GM19452 (cell line): ENCODE measurements around the gene OR4C13.
"Not testable (repeated sequence)": the region's sequence is repeated elsewhere in the genome, so short reads cannot be mapped to it uniquely, and the experiment has no call there.

Experiments
- ATAC-seq: cut with Tn5 transposase; IDR thresholded peaks from one replicate; pipeline ENCODE4 v1.9.1; 2021; ENCODE audit not compliant: unreplicated experiment

The OR4C13 gene

DNA sequence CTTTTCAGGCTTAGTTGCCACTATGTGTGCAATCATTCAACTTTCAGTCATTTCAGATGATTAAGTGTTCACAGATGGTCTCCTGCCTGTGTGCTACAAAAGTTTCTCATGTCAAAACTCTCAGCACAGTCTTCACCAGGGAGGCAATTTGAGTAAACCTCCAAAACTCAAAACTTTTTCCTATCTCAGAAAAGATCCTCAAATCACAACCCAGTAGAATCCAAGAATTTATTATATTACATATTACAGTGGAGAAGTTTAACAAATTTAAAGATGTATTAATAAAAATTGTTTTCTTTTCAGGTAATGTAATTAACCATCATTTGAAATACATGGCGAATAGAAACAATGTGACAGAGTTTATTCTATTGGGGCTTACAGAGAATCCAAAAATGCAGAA lies at the start of gene OR4C13:
TSS of gene OR4C13 (plus strand) at position 301 of the 400 bp plus-strand sequence. CDS start at position 333, 32 bp downstream.
- no peak for ATAC-seq

DNA sequence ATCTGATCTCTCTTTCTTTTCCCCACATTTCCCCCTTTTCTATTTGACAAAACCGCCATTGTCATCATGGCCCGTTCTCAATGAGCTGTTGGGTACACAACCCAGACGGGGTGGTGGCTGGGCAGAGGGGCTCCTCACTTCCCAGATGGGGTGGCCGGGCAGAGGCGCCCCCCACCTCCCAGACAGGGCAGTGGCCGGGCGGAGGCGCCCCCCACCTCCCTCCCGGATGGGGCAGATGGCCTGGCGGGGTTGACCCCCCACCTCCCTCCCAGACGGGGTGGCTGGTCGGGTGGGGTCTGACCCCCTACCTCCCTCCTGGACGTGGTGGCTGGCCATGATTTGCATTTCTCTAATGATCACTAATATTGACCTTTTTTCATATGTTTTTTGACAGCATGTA lies 40.7 kb upstream of the OR4C13 start:
- not testable (repeated sequence) for ATAC-seq

DNA sequence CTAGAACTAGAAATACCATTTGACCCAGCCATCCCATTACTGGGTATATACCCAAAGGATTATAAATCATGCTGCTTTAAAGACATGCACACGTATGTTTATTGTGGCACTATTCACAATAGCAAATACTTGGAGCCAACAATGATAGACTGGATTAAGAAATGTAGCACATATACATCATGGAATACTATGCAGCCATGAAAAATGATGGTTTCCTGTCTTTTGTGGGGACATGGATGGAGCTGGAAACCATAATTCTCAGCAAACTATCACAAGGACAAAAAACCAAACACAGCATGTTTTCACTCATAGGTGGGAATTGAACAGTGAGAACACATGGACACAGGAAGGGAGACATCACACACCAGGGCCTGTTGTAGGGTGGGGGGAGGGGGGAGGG lies 3.5 kb upstream of the OR4C13 start:
- ATAC-seq: not testable (repeated sequence)

DNA sequence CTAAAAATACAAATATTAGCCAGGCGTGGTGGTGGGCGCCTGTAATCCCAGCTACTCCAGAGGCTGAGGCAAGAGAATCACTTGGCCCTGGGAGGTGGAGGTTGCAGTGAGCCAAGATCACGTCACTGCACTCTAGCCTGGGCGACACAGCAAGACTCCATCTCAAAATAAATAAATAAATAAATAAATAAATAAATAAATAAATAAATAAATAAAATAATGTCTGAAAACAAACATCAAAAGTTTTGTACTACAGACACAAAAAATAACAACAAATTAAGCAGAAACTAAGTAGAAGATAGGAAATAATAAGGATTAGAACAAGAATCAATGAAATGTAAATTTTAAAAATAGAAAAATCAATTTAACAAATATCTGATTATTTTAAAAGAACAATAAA lies 21.2 kb downstream of the OR4C13 start:
- ATAC-seq: not testable (repeated sequence)

DNA sequence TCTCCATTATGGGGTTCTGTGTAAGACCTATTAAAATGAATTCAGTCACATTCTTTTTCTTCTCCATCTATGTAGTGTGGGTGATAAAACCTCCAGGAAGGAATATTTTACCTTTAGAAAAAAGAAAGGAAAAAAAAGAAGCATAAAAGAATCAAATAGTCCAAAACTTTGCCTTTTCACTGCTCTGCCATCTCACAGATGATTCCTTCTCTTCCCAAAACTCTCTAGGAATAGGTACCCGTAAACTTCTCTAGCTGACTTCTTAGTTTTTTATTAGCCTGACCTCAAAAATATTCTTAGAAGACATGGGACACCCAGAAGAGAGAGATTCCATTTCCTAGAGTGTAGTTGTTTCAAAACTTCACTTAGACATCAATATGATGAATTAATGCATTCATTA lies 30.2 kb downstream of the OR4C13 start, which contains the start of gene OR4C12:
TSS of gene OR4C12 (minus strand) at position 101 of the 400 bp plus-strand sequence. CDS start at position 67, 34 bp downstream.
- ATAC-seq: not testable (repeated sequence)

DNA sequence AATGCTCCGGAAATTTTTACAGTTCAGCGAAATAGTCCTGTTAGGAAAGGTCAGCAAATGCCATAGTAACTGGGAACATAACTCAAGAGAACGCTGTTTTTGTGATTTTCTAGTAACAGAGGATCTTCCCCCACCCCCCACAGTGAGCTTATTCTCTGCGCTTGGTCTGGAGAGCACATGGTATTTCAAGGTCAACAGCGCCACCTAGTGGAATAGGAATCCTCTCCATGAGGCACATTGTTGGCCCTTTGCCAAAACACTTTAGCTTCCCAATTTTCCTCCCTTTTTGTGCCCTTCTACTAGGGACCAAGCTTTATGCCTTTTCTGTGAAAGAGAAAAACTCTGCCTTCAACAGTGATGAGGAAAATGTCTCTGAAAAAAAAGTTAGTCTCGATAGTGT lies 43.4 kb downstream of the OR4C13 start:
- ATAC-seq: no peak
